ENCODE data around the gene FHL1.
"Not testable (repeated sequence)": the region's sequence is repeated elsewhere in the genome, so short reads cannot be mapped to it uniquely, and the experiment has no call there.

The FHL1 gene

DNA sequence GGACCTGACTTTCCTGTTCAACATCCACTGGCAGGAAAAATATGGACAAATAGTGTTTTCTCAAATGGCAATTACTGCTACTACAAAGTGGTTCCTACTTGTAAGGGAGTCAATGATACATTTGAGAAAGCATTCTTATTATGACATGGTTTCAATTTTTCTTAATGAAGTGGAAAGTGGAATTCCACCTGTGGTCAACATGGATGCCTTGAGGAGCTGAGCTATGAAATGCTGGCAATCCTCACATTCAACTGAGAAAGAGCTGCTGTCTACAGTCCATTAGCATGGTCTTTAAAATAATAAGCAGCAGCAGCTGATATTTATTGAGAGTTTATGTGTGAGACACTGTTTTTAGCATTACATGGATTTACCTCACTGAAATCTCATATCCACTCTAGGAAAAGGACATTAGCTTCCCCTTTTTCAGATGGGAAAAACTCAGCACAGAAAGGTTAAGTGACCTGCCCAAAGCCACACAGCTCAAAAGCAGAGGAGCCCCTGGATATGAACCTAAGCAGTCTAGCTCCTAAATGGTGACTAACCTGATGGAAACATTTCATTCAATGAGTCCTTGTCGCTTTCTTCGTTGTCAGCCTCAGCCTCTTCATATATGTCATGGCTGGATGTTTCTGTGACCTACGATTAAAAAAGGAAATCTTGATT lies 74.6 kb downstream of the FHL1 start:
- H3K4me3 ChIP-seq (ENCODE audit: low read depth, low read length) = no peak overlapping the region
- TF ChIP-seq, protein P1, sequence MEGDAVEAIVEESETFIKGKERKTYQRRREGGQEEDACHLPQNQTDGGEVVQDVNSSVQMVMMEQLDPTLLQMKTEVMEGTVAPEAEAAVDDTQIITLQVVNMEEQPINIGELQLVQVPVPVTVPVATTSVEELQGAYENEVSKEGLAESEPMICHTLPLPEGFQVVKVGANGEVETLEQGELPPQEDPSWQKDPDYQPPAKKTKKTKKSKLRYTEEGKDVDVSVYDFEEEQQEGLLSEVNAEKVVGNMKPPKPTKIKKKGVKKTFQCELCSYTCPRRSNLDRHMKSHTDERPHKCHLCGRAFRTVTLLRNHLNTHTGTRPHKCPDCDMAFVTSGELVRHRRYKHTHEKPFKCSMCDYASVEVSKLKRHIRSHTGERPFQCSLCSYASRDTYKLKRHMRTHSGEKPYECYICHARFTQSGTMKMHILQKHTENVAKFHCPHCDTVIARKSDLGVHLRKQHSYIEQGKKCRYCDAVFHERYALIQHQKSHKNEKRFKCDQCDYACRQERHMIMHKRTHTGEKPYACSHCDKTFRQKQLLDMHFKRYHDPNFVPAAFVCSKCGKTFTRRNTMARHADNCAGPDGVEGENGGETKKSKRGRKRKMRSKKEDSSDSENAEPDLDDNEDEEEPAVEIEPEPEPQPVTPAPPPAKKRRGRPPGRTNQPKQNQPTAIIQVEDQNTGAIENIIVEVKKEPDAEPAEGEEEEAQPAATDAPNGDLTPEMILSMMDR (IDR thresholded peaks at IDR 0.05; ENCODE audit: low read depth, low read length) = no peak

DNA sequence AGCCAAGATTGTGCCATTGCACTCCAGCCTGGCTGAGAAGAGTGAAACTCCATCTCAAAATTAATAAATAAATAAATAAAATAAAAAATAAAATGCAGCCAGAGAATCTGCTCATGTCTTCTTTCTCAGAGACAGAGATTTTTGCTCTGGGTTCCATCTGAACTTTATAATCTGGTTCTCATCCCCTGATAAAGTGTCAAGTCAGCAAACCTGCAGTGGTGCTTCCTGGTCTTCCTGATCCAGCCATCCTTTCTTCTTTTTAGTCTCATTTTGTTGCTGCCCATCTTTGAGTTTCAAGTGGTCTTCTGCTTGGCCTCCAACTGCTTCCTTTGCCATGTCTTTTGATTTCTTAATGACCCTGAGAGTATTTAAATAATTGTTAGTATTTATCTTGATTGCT lies 79.7 kb downstream of the FHL1 start:
- TF ChIP-seq, protein P1 (IDR thresholded peaks at IDR 0.05; ENCODE audit: low read depth, low read length) = no peak
- no peak overlapping the region for H3K4me3 ChIP-seq (ENCODE audit: low read depth, low read length)

DNA sequence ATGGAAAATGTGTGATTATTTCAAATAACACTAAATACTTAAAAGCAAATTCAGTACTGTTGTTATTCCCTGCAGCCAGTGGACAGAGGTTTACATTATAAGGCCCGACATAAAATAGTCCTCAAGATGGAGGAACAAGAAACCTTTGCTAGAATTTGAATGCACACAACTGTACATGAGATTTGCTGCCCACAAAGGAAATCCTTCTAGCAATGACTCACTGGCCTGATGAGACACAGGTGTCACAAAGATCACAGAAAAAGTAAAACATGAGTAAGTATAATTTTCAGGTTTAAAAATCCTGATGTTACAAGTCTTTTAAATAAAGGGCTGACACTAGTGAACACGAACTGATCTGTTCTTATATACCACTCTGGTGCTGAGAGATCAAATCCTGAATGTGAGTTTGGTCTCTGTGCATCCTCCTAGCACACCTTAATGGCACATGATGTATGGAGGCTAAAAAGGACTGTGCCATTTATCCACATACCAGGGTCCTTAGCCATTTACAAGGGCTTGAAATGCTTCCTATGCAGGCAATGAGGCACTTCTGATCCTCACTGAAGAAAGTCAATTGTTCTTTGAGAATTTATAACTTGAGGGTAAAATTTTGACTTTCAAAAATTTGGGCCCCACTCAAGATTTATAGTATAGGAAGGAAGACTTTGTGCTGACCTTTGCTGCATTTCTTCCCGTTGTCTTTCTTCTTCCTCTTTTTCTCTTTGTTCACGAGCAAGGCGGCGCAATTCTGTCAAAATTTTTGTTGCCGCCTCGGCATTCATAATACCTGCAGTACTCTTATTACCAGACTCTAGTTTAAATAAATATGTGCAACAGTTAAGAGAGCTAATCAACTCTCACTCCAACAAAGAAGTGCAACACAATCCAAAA lies 80.9 kb downstream of the FHL1 start:
- H3K4me3 ChIP-seq (ENCODE audit: low read depth, low read length) = no peak overlapping the region
- TF ChIP-seq, protein P1 (IDR thresholded peaks at IDR 0.05; ENCODE audit: low read depth, low read length) = no peak

DNA sequence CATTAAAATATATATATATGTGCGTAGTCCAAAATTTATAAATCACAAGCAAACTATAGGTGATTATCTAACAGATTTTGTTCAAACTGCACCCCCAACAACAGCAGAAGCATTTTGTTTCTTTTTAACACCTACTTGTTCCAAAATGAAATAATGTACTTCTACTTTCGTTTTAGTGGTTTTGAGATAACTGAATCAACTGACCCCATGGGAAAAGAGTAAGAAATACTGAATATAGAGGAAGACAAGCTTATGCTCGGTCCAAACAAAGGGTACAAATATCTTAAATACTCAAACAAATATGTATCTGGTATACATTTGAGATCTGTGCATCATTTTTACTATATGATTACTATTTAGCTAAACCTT lies 81.5 kb downstream of the FHL1 start:
- no peak overlapping the region for H3K4me3 ChIP-seq (ENCODE audit: low read depth, low read length)
- TF ChIP-seq, protein P1 (IDR thresholded peaks at IDR 0.05; ENCODE audit: low read depth, low read length) = no peak

DNA sequence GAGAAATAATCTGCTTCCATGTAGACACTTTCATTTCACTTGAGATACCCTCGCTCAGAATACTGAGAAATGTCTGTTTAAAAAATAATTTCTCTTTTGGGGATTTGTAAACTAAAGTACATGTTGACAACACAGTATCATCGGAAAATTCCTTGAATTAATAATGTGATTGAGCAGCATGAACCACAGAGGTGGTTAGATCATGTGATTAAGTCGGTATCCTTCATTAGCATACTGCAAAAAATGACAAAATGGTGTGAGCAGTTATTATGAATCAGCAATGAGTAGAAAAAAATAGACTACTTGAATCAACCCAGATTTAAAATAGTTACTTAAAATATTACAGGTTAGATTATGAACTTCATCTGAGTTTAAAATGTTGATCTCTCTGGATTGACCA lies 89.7 kb downstream of the FHL1 start:
- TF ChIP-seq, protein P1 (IDR thresholded peaks at IDR 0.05; ENCODE audit: low read depth, low read length) = no peak
- H3K4me3 ChIP-seq (ENCODE audit: low read depth, low read length) = no peak overlapping the region

DNA sequence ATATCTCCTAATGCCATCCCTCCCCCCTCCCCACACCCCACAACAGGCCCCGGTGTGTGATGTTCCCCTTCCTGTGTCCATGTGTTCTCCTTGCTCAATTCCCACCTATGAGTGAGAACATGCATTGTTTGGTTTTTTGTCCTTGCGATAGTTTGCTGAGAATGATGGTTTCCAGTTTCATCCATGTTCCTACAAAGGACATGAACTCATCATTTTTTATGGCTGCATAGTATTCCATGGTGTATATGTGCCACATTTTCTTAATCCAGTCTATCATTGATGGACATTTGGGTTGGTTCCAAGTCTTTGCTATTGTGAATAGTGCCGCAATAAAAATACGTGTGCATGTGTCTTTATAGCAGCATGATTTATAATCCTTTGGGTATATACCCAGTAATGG lies 90.5 kb downstream of the FHL1 start:
- H3K4me3 ChIP-seq (ENCODE audit: low read depth, low read length) = not testable (repeated sequence)

DNA sequence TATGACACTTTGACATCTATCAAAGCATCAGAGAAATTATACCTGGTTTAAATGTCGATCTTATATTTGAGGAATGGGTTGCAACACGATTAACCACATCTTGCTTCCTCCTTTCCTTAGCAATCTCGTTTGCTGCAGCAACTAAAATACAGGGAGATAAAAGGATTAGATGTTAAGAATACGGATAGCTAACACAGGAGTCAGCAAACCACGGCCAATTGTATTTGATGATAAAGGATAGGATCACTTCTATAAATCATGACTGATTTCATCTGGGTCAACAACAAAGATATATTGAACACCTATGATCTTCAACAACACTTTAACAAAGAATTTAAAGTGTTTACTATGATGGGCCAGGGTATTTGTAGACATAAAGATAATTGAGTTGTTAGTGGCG lies 98.9 kb downstream of the FHL1 start:
- TF ChIP-seq, protein P1 (IDR thresholded peaks at IDR 0.05; ENCODE audit: low read depth, low read length) = no peak
- no peak overlapping the region for H3K4me3 ChIP-seq (ENCODE audit: low read depth, low read length)
